ENCODE measurements around the gene IRF7. TPM values are rescaled to one million over a fixed set of nuclear protein-coding genes. Genes with fewer than 3 reads are reported as not detected.

The IRF7 gene
- total RNA-seq, 2 experiments from 2014 or later = 120 to 136 TPM

- ChIA-PET POLR2A (no interaction called here), CTCF (no interaction called here)
- Mint-ChIP-seq H3K4me3 (no peak overlapping the region), H3K9me3 (ENCODE audit: insufficient read depth) (no peaks in the 10 kb centered on the region), H3K36me3 (ENCODE audit: low read depth) (peaks cover 15% of the 10 kb centered on the region), H3K27me3 (ENCODE audit: low read depth) (peaks cover 15% of the 10 kb centered on the region), H3K27ac (no peak overlapping the region), H3K4me1 (ENCODE audit: low read depth) (peaks cover 31% of the 10 kb centered on the region)
- ATAC-seq = no peak
- DNase-seq = no peak
Measured at GRCh38 chr11:571802-572185, 44.0 kb downstream of the IRF7 start.

- H3K4me3 Mint-ChIP-seq = peak overlapping the region; percentile 81
- ChIA-PET CTCF (interaction anchor here (1.3 to 5.5 kb wide), 2 partner anchors 14 to 50 kb away, joined by 3 to 23 read pairs; no protein-coding TSS in a partner anchor), POLR2A (interaction anchor here (0.6 to 1.6 kb wide), 6 partner anchors 13 to 43 kb away, joined by 3 to 5 read pairs (median 4); partner anchors contain the start of gene LRRC56)
- no peak for ATAC-seq
- H3K36me3 Mint-ChIP-seq (ENCODE audit: low read depth) = peaks cover 10% of the 10 kb centered on the region
- no peaks in the 10 kb centered on the region for H3K9me3 Mint-ChIP-seq (ENCODE audit: insufficient read depth)
- H3K27me3 Mint-ChIP-seq (ENCODE audit: low read depth) = peaks cover 6% of the 10 kb centered on the region
- H3K27ac Mint-ChIP-seq = peak overlapping the region; percentile 78
- DNase-seq = no peak
- peaks cover 23% of the 10 kb centered on the region for H3K4me1 Mint-ChIP-seq (ENCODE audit: low read depth)
Measured at GRCh38 chr11:569158-569885, 46.4 kb downstream of the IRF7 start.

GRCh38 chr11:568306-569157 lies 47.2 kb downstream of the IRF7 start:
- POLR2A ChIA-PET = interaction anchor here (0.6 to 1.6 kb wide), 8 partner anchors 9 to 44 kb away, joined by 3 to 5 read pairs (median 4); partner anchors contain the start of gene LRRC56
- Mint-ChIP-seq H3K4me3 (peak overlapping the region; percentile 81), H3K36me3 (ENCODE audit: low read depth) (peaks cover 12% of the 10 kb centered on the region), H3K9me3 (ENCODE audit: insufficient read depth) (no peaks in the 10 kb centered on the region), H3K27me3 (ENCODE audit: low read depth) (peaks cover 2% of the 10 kb centered on the region), H3K27ac (peak overlapping the region; percentile 78), H3K4me1 (ENCODE audit: low read depth) (peaks cover 17% of the 10 kb centered on the region)
- ATAC-seq (peak; percentile 96), DNase-seq (peak; percentile 95)
- CTCF ChIA-PET = interaction anchor here (1.3 to 5.5 kb wide), 2 partner anchors 13 to 50 kb away, joined by 3 to 23 read pairs; no protein-coding TSS in a partner anchor

- H3K4me1 Mint-ChIP-seq (ENCODE audit: low read depth) = peaks cover 17% of the 10 kb centered on the region
- H3K27ac Mint-ChIP-seq = peak overlapping the region; percentile 82
- no peak for DNase-seq
- no peak for ATAC-seq
- ChIA-PET POLR2A (interaction anchor here (0.6 to 3.5 kb wide), 6 partner anchors 8 to 31 kb away, joined by 3 to 17 read pairs (median 4); partner anchors contain the start of genes LRRC56 and PHRF1), CTCF (interaction anchor here (0.6 to 5.5 kb wide), 4 partner anchors 12 to 49 kb away, joined by 3 to 23 read pairs (median 4); no protein-coding TSS in a partner anchor)
- peak overlapping the region; percentile 85 for H3K4me3 Mint-ChIP-seq
- no peaks in the 10 kb centered on the region for H3K27me3 Mint-ChIP-seq (ENCODE audit: low read depth)
- H3K9me3 Mint-ChIP-seq (ENCODE audit: insufficient read depth) = no peaks in the 10 kb centered on the region
- H3K36me3 Mint-ChIP-seq (ENCODE audit: low read depth) = peaks cover 15% of the 10 kb centered on the region
Measured at GRCh38 chr11:567629-568292, 48.0 kb downstream of the IRF7 start.

- Mint-ChIP-seq H3K36me3 (ENCODE audit: low read depth) (peaks cover 15% of the 10 kb centered on the region), H3K27me3 (ENCODE audit: low read depth) (no peaks in the 10 kb centered on the region), H3K4me1 (ENCODE audit: low read depth) (peaks cover 17% of the 10 kb centered on the region), H3K27ac (peak overlapping the region; percentile 82), H3K9me3 (ENCODE audit: insufficient read depth) (no peaks in the 10 kb centered on the region), H3K4me3 (peak overlapping the region; percentile 85)
- CTCF ChIA-PET = interaction anchor here (0.6 to 5.5 kb wide), 3 partner anchors 11 to 48 kb away, joined by 3 to 23 read pairs (median 4); no protein-coding TSS in a partner anchor
- no peak for DNase-seq
- POLR2A ChIA-PET = interaction anchor here (1.4 to 3.5 kb wide), 2 partner anchors 9 to 49 kb away, joined by 3 to 17 read pairs; partner anchors contain the start of genes IRF7 and PHRF1
- ATAC-seq = no peak
Measured at GRCh38 chr11:567011-567628, 48.6 kb downstream of the IRF7 start.

- Mint-ChIP-seq H3K27ac (no peak overlapping the region), H3K9me3 (ENCODE audit: insufficient read depth) (no peaks in the 10 kb centered on the region), H3K4me3 (peak overlapping the region; percentile 85), H3K4me1 (ENCODE audit: low read depth) (peaks cover 23% of the 10 kb centered on the region), H3K27me3 (ENCODE audit: low read depth) (no peaks in the 10 kb centered on the region), H3K36me3 (ENCODE audit: low read depth) (peaks cover 18% of the 10 kb centered on the region)
- POLR2A ChIA-PET = interaction anchor here (1.4 to 3.5 kb wide), 3 partner anchors 10 to 160 kb away, joined by 3 to 17 read pairs (median 3); partner anchors contain the start of genes IRF7 and PHRF1
- DNase-seq (no peak), ATAC-seq (no peak)
- CTCF ChIA-PET = interaction anchor here (1.1 to 5.5 kb wide), 3 partner anchors 10 to 81 kb away, joined by 3 to 23 read pairs (median 4); no protein-coding TSS in a partner anchor
Measured at GRCh38 chr11:565921-566509, 49.7 kb downstream of the IRF7 start.

GRCh38 chr11:563812-564578 lies 51.8 kb downstream of the IRF7 start:
- H3K27me3 Mint-ChIP-seq (ENCODE audit: low read depth) = peaks cover 3% of the 10 kb centered on the region
- H3K4me3 Mint-ChIP-seq = no peak overlapping the region
- no peaks in the 10 kb centered on the region for H3K9me3 Mint-ChIP-seq (ENCODE audit: insufficient read depth)
- H3K4me1 Mint-ChIP-seq (ENCODE audit: low read depth) = peaks cover 24% of the 10 kb centered on the region
- ATAC-seq (no peak), DNase-seq (no peak)
- ChIA-PET POLR2A (interaction anchor here (0.7 to 3.5 kb wide), 3 partner anchors 12 to 13 kb away, joined by 3 to 17 read pairs (median 3); partner anchors contain the start of gene PHRF1), CTCF (interaction anchor here (1.5 kb wide), 1 partner anchor 9 kb away, joined by 6 read pairs; no protein-coding TSS in a partner anchor)
- H3K27ac Mint-ChIP-seq = peak overlapping the region; percentile 15
- H3K36me3 Mint-ChIP-seq (ENCODE audit: low read depth) = peaks cover 18% of the 10 kb centered on the region

- POLR2A ChIA-PET = interaction anchor here (0.7 to 1.4 kb wide), 2 partner anchors 13 to 14 kb away, joined by 3 read pairs; partner anchors contain the start of gene PHRF1
Measured at GRCh38 chr11:563066-563811, 52.5 kb downstream of the IRF7 start.

More at GRCh38 chr11:563066-563811, 52.5 kb downstream of the IRF7 start:
- CTCF ChIA-PET = interaction anchor here (1.5 kb wide), 1 partner anchor 8 kb away, joined by 6 read pairs; no protein-coding TSS in a partner anchor
- ATAC-seq = no peak
- Mint-ChIP-seq H3K27ac (peak overlapping the region; percentile 15), H3K27me3 (ENCODE audit: low read depth) (peaks cover 3% of the 10 kb centered on the region), H3K4me1 (ENCODE audit: low read depth) (peaks cover 24% of the 10 kb centered on the region), H3K36me3 (ENCODE audit: low read depth) (peaks cover 18% of the 10 kb centered on the region), H3K4me3 (no peak overlapping the region), H3K9me3 (ENCODE audit: insufficient read depth) (no peaks in the 10 kb centered on the region)
- no peak for DNase-seq
